Measurements from ENCODE around the gene GPD1L.

GRCh38 chr3:32197991-32198390, 91.6 kb downstream of the GPD1L start:
- TF ChIP-seq CTCF (IDR thresholded peaks at IDR 0.05): no peak
- TF ChIP-seq ZFX (IDR thresholded peaks at IDR 0.05; ENCODE audit: borderline replicate concordance): no peak

Data from 22Rv1 (cell line).